Panc1 (cell line): ENCODE data around the gene FAM47A. TPM values are rescaled to one million over a fixed set of nuclear protein-coding genes. Genes with fewer than 3 reads are reported as not detected.

ENCODE experiments used
- ATAC-seq: fragments of 200-7000 bp; cut with Tn5 transposase; 2 replicates; pipeline ENCODE4 v1.9.1; 2020; ENCODE audit warnings: mild to moderate bottlenecking, moderate library complexity
- BruUV-seq: library from RNA; stranded (reverse); fragments of 400-500 nt; replicated peaks from 2 replicates; lab custom pipeline; 2021; lab: Mats Ljungman, UMichigan
- CTCF ChIA-PET: fragments of 300-600 bp; sonication (Branson Sonifier 250); formaldehyde crosslinking; loops from one replicate; lab custom pipeline; 2022; ENCODE audit warnings: antibody characterized with exemption; lab: Charles Lee
- POLR2A ChIA-PET: fragments of 300-600 bp; sonication (Branson Sonifier 250); formaldehyde crosslinking; loops from one replicate; lab custom pipeline; 2022; ENCODE audit warnings: antibody characterized with exemption; lab: Charles Lee
- DNase-seq: peaks from one replicate; pipeline ENCODE4 v3.0.0-alpha.2; 2010; ENCODE audit warnings: low read depth, low spot score
- H3K27ac ChIP-seq: 2 replicates; pipeline ENCODE4 v1.5.1; 2011; ENCODE audit warnings: mild to moderate bottlenecking, low read length, inconsistent platforms
- H3K27me3 ChIP-seq: fragments of 200-500 bp; sonication (Bioruptor generic); 2 replicates; pipeline ENCODE4 v1.6.0; 2014; ENCODE audit warnings: low read length, inconsistent platforms; ENCODE audit not compliant: control insufficient read depth, insufficient read depth
- H3K36me3 ChIP-seq: fragments of 200-500 bp; sonication (Bioruptor generic); 2 replicates; pipeline ENCODE4 v1.5.1; 2014; ENCODE audit warnings: inconsistent platforms, mild to moderate bottlenecking, low read length, moderate library complexity; ENCODE audit not compliant: control insufficient read depth, insufficient read depth
- H3K4me1 ChIP-seq: 2 replicates; pipeline ENCODE4 v1.5.1; 2011; ENCODE audit warnings: inconsistent platforms, mild to moderate bottlenecking, low read length, moderate library complexity; ENCODE audit not compliant: control insufficient read depth, insufficient read depth
- H3K4me3 ChIP-seq, 2 experiments: 2 replicates each; pipeline ENCODE4 v1.5.1; 2011 to 2012; ENCODE audit warnings: low read depth in 2 of 2, low read length in 2 of 2, mild to moderate bottlenecking in 2 of 2, inconsistent platforms in 1 of 2, moderate library complexity in 1 of 2
- H3K9me3 ChIP-seq: fragments of 200-500 bp; sonication (Bioruptor generic); 2 replicates; pipeline ENCODE4 v1.5.1; 2014; ENCODE audit warnings: low read depth, mild to moderate bottlenecking, inconsistent platforms, low read length, moderate library complexity; ENCODE audit not compliant: control insufficient read depth, insufficient read depth
- POLR2AphosphoS5 ChIP-seq: IDR thresholded peaks from 2 replicates; pipeline ENCODE4 v1.6.1; 2012; ENCODE audit warnings: mild to moderate bottlenecking, low read depth, low read length, moderate library complexity
- SIN3A ChIP-seq: IDR thresholded peaks from 2 replicates; pipeline ENCODE4 v1.6.1; 2012; ENCODE audit warnings: low read depth, mild to moderate bottlenecking, low read length, moderate library complexity, borderline replicate concordance; ENCODE audit not compliant: insufficient read depth
- TCF7L2 ChIP-seq: IDR thresholded peaks from 2 replicates; pipeline ENCODE4 v1.6.1; 2011; ENCODE audit warnings: mild to moderate bottlenecking, low read depth, low read length, inconsistent platforms
- in situ Hi-C: cut with HindIII; loops from 2 replicates; pipeline ENCODE4 v1.10.0; 2016; ENCODE audit warnings: low sequenced_read_pairs, low pct_unique_long_range_greater_than_20kb
- intact Hi-C: fragments of 100-400 bp; cut with micrococcal nuclease; formaldehyde crosslinking; loops from one replicate; pipeline ENCODE4 v1.10.0; 2022; ENCODE audit not compliant: unreplicated experiment
- total RNA-seq: library from RNA; stranded (reverse); gene quantifications from one replicate; pipeline ENCODE4 v1.2.1, GENCODE V29; 2021; ENCODE audit not compliant: unreplicated experiment
- TF ChIP-seq, protein P1 (sequence below): fragments of 450-650 bp; IDR thresholded peaks from 2 replicates; pipeline ENCODE4 v1.5.1; 2017; ENCODE audit warnings: mild to moderate bottlenecking
- TF ChIP-seq, protein P2 (sequence below), 2 experiments: IDR thresholded peaks; 2 replicates each; pipeline ENCODE4 v1.6.1; 2011 to 2012; ENCODE audit warnings: low read depth in 2 of 2, control low read depth in 1 of 2, low read length in 1 of 2, mild to moderate bottlenecking in 1 of 2, moderate library complexity in 1 of 2; ENCODE audit not compliant: insufficient read depth in 1 of 2

FAM47A gene
- total RNA-seq, 1 experiment from 2014 or later = not detected

DNA sequence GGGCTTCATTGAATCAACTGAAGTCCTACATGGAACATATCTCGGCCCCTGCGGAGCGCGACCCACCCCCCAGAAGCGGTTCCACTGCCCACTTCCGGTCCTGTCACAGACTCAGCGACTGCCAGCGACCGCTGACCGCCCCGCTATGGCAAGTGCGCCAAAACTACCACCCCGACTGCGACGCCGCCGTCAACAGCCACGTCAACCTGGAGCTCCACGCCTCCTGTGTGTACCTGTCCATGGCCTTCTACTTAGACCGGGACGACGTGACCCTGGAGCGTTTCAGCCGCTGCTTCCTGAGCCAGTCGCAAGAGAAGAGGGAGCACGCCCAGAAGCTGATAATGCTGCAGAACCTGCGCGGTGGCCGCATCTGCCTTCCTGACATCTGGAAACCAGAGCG is 14.8 kb upstream of the FAM47A start:
- in situ Hi-C loops (no loop called here), intact Hi-C loops (no loop called here)
- TF ChIP-seq SIN3A (no peak), POLR2AphosphoS5 (no peak), TCF7L2 (no peak)
- TF ChIP-seq, protein P1, sequence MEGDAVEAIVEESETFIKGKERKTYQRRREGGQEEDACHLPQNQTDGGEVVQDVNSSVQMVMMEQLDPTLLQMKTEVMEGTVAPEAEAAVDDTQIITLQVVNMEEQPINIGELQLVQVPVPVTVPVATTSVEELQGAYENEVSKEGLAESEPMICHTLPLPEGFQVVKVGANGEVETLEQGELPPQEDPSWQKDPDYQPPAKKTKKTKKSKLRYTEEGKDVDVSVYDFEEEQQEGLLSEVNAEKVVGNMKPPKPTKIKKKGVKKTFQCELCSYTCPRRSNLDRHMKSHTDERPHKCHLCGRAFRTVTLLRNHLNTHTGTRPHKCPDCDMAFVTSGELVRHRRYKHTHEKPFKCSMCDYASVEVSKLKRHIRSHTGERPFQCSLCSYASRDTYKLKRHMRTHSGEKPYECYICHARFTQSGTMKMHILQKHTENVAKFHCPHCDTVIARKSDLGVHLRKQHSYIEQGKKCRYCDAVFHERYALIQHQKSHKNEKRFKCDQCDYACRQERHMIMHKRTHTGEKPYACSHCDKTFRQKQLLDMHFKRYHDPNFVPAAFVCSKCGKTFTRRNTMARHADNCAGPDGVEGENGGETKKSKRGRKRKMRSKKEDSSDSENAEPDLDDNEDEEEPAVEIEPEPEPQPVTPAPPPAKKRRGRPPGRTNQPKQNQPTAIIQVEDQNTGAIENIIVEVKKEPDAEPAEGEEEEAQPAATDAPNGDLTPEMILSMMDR = no peak
- TF ChIP-seq, protein P2, sequence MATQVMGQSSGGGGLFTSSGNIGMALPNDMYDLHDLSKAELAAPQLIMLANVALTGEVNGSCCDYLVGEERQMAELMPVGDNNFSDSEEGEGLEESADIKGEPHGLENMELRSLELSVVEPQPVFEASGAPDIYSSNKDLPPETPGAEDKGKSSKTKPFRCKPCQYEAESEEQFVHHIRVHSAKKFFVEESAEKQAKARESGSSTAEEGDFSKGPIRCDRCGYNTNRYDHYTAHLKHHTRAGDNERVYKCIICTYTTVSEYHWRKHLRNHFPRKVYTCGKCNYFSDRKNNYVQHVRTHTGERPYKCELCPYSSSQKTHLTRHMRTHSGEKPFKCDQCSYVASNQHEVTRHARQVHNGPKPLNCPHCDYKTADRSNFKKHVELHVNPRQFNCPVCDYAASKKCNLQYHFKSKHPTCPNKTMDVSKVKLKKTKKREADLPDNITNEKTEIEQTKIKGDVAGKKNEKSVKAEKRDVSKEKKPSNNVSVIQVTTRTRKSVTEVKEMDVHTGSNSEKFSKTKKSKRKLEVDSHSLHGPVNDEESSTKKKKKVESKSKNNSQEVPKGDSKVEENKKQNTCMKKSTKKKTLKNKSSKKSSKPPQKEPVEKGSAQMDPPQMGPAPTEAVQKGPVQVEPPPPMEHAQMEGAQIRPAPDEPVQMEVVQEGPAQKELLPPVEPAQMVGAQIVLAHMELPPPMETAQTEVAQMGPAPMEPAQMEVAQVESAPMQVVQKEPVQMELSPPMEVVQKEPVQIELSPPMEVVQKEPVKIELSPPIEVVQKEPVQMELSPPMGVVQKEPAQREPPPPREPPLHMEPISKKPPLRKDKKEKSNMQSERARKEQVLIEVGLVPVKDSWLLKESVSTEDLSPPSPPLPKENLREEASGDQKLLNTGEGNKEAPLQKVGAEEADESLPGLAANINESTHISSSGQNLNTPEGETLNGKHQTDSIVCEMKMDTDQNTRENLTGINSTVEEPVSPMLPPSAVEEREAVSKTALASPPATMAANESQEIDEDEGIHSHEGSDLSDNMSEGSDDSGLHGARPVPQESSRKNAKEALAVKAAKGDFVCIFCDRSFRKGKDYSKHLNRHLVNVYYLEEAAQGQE (IDR thresholded peaks at IDR 0.05; ENCODE audit: insufficient read depth in 1 of 2, low read depth in 2 of 2, low read length in 1 of 2) = no peak
- Histone ChIP-seq H3K4me1 (no peaks in the 10 kb centered on the region), H3K27ac (no peak overlapping the region), H3K36me3 (no peaks in the 10 kb centered on the region), H3K27me3 (no peaks in the 10 kb centered on the region), H3K9me3 (no peaks in the 10 kb centered on the region), H3K4me3 (no peak overlapping the region)
- ChIA-PET CTCF (no interaction called here), POLR2A (no interaction called here)
- ATAC-seq (no peak), DNase-seq (no peak)
- no TSS peak for BruUV-seq

- intact Hi-C loops = no loop called here
- ATAC-seq = no peak
- POLR2A ChIA-PET = no interaction called here
- in situ Hi-C loops = no loop called here
- CTCF ChIA-PET = no interaction called here
- DNase-seq = no peak
- no peaks in the 10 kb centered on the region for H3K36me3 ChIP-seq
- H3K4me1 ChIP-seq = no peaks in the 10 kb centered on the region
- no peak overlapping the region for H3K4me3 ChIP-seq
- no peaks in the 10 kb centered on the region for H3K27me3 ChIP-seq
- H3K27ac ChIP-seq = no peak overlapping the region
- no peaks in the 10 kb centered on the region for H3K9me3 ChIP-seq
- TF ChIP-seq SIN3A = no peak
- TF ChIP-seq, protein P2 (IDR thresholded peaks at IDR 0.05; ENCODE audit: insufficient read depth in 1 of 2, low read depth in 2 of 2, low read length in 1 of 2) = no peak
- no peak for TF ChIP-seq POLR2AphosphoS5
- TF ChIP-seq, protein P1 = no peak
- TF ChIP-seq TCF7L2 = no peak
- no TSS peak for BruUV-seq
Measured at GRCh38 chrX:34144246-34144645, 12.1 kb upstream of the FAM47A start.
